GM18498 (cell line): ENCODE measurements around the gene DHRS7C.
"Not testable (repeated sequence)": the region's sequence is repeated elsewhere in the genome, so short reads cannot be mapped to it uniquely, and the experiment has no call there.

Experiments
- ATAC-seq: cut with Tn5 transposase; IDR thresholded peaks from one replicate; pipeline ENCODE4 v1.9.1; 2021; ENCODE audit warnings: mild to moderate bottlenecking, moderate library complexity; ENCODE audit not compliant: unreplicated experiment

DHRS7C gene

GRCh38 chr17:9810100-9810949 lies 18.9 kb upstream of the DHRS7C start:
- ATAC-seq: no peak

DNA sequence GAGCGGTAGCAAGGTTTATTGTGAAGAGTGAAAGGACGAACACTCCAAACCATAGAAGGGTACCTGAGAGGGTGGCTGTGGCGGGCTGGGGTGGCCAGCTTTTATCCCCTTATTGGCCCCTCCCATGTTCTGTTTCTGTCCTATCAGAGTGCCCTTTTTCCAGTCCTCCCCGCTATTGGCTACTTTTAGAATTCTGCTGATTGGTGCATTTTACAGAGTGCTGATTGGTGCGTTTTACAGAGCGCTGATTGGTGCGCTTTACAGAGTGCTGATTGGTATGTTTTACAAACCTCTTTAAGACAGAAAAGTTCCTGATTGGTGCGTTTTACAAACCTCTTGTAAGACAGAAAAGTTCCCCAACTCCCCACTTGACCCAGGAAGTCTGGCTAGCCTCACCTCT lies 18.0 kb upstream of the DHRS7C start:
- no peak for ATAC-seq

- no peak for ATAC-seq
Measured at GRCh38 chr17:9806699-9807098, 15.3 kb upstream of the DHRS7C start.

DNA sequence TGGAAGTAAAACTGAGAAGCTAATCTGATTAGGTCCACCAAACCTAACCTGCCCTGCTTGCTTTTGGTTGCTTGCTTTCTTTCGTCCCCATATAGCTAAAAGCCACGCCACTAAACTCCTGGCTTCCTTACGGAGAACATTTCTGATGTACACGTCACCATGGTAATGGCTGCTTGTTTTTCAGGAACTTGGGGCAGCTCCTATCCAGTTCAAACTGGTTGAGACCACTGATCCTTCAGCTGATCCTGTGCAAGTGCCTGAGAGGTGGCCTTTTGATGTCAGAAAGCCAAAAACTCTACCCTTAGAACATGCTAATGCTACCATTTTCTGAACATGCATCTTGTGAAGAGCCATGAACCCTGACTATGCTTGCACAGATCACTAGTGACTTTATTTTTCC lies 14.4 kb upstream of the DHRS7C start:
- no peak for ATAC-seq

DNA sequence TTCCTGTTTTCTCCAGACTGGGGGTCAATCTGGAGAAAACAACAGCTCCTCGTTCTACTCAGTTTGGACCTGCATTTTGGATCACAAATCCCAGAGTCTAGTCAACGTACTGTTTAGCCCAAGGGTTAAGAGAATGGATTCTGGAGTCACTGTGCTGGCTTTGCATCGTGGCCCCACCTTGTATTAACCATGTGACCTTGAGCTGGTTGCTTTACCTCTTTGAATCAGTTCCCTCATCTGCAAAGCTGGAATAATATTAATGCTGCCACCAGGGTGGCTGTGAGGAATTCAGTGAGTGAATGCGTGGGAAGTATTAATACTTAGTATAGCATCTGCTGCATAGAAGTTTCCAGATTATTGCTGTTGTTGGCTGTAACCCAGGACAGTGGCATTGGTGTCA lies 11.3 kb upstream of the DHRS7C start:
- no peak for ATAC-seq

DNA sequence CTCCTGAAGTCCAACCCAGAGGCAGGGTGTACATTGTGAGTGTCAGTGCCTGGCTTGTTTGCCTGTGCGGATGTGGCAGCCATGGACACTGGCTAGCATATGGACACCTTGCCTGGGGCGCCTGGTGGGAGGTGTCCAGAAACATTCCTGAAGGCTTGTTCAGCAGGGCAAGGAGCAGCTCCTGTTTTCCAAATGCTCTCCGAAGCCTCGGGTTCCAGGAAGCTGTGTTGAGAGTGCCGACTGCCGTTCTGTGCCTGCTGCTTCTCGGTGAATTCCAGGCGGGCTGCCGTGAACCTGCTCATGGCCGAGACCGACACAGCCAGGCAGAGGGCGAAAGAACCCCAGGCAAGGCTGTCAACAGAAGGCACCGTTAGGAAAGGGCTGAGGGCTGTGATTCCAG lies 10.9 kb upstream of the DHRS7C start:
- no peak for ATAC-seq

DNA sequence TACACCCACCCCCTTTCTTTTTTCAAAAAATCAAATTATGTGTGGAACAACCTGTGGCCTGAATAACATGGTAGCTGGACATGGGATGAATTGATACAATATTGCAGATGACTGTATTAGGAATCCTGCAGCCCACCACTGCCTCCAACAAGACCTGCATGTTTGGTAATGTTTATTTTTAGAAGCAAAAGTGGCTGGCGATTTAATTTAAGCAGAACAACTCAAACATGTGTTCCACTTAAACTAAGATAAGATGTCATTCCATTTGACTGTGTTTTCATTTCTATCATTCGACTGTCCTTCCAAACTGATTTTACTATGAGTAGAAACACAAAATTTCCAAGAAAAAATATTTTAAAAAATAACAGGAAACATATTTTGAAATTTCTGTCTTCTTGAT lies 10.1 kb upstream of the DHRS7C start:
- ATAC-seq: no peak

DNA sequence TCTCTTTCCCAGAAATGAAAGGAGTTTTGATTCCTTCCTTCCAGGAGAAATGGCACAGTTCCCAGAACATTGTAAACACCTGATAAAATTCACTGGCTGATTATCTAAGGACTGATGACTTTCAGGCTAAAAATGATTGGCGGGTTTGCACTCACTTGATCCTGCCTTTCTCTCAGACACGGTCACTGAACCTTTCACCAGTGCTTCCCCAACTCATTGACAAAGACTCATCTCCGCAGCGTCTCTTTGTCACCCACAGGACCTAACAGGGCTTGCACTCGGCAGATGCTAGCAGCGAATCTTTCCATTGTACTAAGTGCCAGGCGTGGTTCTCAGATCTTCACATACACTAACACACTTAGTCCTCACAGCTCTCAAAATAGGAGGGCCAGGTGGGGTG lies 7.3 kb upstream of the DHRS7C start:
- ATAC-seq: no peak

- no peak for ATAC-seq
Measured at GRCh38 chr17:9798008-9798407, 6.6 kb upstream of the DHRS7C start.

- ATAC-seq: no peak
Measured at GRCh38 chr17:9792181-9792840, 919 bp upstream of the DHRS7C start.

DNA sequence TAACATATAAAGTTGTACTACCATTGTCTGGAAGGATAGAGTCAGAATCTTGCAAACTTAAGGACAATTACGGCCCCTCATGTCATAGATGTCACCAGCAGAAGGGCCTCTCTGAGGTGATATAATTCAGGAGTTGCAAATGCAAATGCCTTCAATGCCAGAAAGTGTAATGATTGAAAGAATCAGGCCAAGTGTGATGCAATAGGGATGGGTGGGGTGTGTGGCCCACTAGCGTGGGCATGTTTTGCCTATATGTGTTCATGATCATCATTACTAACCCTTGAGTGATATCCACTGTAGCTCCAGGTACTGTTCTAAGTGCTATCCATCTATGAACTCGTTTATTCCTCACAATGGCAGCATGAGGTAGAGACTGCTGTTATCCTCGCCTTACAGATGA lies 1.1 kb downstream of the DHRS7C start:
- ATAC-seq: no peak

DNA sequence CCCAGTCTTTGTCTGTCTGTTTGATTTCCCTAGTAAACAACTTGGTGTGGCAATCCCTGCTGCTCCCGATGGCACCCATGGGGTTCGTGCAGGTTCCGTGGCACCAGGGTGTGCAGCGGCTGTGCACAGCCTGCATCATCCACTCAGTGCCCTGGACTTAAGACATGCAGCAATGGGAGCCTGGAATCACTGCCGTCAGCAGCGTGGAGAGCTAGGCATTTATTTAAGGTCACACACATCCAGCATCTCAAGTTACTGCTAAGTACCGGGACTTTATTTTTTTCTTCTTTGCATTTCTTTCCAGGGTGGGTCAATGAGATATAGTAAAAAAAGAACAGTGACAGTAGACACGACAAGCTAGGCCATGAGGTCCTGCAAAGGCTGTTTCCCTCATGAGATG lies 2.8 kb downstream of the DHRS7C start:
- ATAC-seq: no peak

GRCh38 chr17:9784544-9784943 lies 6.8 kb downstream of the DHRS7C start:
- ATAC-seq: no peak

GRCh38 chr17:9783465-9783864 lies 7.9 kb downstream of the DHRS7C start:
- ATAC-seq: not testable (repeated sequence)

GRCh38 chr17:9783050-9783449 lies 8.3 kb downstream of the DHRS7C start:
- ATAC-seq: no peak

DNA sequence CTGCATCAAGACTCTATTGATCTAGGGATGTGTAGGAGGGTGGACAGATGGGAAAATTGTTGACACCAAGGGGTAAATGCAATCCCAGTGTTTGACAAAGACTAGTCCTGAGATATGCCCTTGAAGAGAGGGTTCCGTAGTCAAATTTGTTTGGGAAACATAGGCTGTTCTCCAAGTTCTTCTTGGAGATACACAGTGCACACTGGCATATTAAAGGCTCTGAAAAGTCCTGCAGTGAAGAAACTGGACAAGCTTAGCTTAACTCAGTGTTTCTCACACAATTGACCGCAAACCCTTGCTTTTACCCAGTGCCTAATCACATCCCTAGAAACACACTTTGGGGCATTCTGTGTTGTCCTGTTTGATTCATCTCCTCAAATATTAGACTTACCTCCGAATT lies 10.8 kb downstream of the DHRS7C start:
- ATAC-seq: no peak

- ATAC-seq: no peak
Measured at GRCh38 chr17:9776911-9777310, 14.5 kb downstream of the DHRS7C start.

DNA sequence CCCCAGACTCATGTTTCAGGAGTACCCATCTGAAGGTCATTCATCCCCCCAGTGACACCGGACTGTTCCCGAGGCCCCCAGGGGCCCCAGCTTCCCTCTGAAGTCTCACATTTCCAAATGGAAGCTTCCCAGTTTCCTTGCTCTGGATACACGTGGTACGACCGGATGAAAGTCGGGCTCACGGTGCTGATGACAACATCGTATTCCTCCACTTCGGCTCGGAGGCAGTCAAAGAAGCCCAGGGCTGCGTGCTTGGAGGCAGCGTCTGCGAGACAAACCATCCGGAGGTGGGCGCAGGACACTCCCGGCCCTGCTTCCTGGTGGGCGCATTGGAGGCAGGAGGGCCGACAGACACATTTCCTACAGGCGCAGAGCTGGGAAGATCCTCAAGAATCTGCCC lies 18.7 kb downstream of the DHRS7C start:
- no peak for ATAC-seq

- ATAC-seq: no peak
Measured at GRCh38 chr17:9771465-9771864, 19.9 kb downstream of the DHRS7C start.

GRCh38 chr17:9769036-9769695 lies 22.2 kb downstream of the DHRS7C start:
- no peak for ATAC-seq

DNA sequence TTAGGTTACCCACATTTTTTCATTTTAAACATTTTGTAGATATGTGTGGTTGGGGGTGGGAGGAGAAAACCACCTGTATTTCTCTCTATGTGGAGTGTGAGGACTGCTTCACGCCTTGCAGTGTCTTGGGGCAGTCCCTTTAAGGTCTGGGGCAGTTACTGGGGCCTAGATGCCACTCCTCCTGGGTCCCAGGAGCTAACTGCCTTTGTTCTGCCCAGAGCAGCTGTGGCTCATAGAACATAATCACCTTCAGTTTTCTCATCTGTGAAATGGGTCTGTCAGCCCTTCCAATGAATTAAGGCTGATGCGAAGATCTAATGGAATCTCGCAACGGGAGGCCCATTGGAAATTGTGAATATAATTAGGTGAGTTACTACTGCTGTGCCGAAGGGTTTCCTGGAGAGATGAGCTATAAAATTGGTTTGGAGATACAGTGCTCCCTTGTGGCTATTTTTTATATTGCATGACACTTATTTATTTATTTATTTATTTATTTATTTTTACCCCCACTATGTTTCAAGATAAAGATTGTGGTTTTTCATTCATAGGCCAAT lies 22.9 kb downstream of the DHRS7C start:
- ATAC-seq: no peak
